DND-41 (cell line): ENCODE data around the gene CASR.

Experiments used
- CTCF ChIP-seq: IDR thresholded peaks from 2 replicates; pipeline ENCODE4 v1.5.1; 2012; ENCODE audit warnings: borderline replicate concordance, low read length, moderate library complexity, mild to moderate bottlenecking; ENCODE audit not compliant: poor library complexity, severe bottlenecking; ENCODE audit errors: extremely low read depth
- EZH2 ChIP-seq: IDR thresholded peaks from 3 replicates; pipeline ENCODE4 v1.6.1; 2012; ENCODE audit warnings: borderline replicate concordance, low read depth, mild to moderate bottlenecking, moderate library complexity, low read length, inconsistent platforms; ENCODE audit not compliant: severe bottlenecking

GRCh38 chr3:122200661-122201060 lies 17.2 kb downstream of the CASR start:
- no peak for TF ChIP-seq EZH2
- no peak for TF ChIP-seq CTCF
